NCI-H1417 treated with DMSO at 0.1 percent for 48 hours (cell line): ENCODE results near the gene ATXN7L1.

ENCODE experiments used
- DNase-seq: peaks from one replicate; lab custom pipeline; 2025; lab: John Stamatoyannopoulos, UW

The ATXN7L1 gene

DNA sequence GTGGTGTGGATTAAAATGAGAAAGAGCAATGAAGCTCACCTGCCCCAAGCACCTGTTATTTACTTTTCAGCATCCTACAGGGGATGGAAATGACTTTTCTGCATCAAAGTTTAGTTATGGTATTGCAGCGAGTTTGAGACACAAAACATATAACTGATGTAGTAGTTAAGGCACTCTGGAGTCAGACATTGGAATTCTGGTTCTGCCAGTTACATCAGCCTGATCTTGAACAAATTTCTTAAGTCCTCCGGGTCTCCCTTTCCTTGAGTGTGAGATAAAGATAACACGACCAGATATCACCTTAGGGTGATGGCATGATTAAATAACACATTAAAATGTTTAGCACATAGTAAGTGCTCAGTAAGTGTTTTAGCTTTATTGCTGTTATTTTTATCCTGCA, 97.4 kb downstream of the ATXN7L1 start:
- DNase-seq, result no peak

- DNase-seq, result no peak
Observed at GRCh38 chr7:105776986-105777910, 99.2 kb downstream of the ATXN7L1 start.

DNA sequence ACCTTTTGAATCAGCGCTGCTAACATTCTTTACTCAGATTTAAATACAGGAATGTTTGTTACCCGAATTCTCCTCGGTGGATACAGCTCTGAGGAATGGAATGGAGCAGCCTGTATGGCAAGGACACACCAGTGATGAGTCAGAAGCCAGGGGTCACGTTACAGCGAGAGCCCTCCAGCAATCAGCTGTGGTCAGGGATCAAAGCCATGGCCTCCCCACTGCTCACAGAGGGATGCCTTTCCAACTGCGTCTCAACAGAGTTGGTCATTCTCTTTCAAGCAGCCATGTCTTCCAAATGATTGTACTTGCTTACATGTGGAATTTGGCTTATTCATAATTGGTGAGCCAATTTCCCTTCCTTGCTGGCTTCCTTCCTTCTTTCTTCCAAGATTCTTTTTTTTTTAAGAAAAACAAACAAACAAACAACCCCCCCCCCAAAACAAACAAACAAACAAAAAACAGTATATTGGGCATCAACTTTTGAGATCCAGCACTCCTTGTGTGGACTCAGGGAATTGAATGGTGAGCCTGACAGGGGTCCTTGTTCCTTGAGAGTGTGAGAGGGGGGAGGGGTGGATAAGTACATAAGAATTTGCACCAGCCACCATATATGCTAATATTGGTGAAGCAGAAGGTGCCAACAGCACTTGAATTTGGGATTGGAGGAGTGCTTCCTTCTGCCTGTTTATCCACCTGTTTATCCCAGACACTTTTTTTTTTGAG, 100.2 kb downstream of the ATXN7L1 start:
- no peak for DNase-seq

- DNase-seq, result no peak
Observed at GRCh38 chr7:105775580-105775979, 100.8 kb downstream of the ATXN7L1 start.

- DNase-seq, result no peak
Observed at GRCh38 chr7:105773030-105773460, 103.4 kb downstream of the ATXN7L1 start.

DNA sequence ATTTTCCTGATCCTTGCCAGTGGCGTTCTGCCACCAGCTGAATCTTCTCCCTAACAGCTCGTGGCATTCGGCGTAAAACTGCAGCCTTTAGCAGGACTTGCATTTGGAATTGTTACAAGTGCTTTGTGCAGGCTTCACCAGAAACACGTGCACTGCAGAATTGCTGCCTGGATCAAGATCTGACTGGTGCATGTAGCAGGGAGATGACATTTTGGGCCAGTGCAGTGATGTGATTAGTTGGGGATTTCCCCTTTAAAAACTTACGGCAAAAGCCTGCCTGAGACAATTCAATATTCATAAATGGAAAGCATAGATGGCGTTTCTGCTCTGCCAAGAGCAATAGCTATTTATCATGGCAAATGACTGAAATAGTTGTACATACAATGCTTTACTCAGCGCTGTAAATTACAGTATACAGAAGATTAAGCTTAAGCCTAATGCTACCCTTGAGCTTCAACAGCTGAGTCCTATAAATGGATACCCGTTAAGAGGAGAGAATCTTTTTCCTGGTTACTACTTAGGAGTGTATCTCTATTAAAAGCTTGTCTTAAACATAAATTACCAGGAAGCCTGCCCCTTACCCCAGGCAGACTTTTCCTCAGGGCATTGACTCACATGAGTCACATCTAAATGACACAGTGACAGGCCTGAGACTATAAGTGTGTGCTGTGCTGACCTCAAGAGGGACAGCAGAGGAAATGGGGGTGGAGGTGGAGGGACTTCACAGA, 106.3 kb downstream of the ATXN7L1 start:
- DNase-seq, result no peak

DNA sequence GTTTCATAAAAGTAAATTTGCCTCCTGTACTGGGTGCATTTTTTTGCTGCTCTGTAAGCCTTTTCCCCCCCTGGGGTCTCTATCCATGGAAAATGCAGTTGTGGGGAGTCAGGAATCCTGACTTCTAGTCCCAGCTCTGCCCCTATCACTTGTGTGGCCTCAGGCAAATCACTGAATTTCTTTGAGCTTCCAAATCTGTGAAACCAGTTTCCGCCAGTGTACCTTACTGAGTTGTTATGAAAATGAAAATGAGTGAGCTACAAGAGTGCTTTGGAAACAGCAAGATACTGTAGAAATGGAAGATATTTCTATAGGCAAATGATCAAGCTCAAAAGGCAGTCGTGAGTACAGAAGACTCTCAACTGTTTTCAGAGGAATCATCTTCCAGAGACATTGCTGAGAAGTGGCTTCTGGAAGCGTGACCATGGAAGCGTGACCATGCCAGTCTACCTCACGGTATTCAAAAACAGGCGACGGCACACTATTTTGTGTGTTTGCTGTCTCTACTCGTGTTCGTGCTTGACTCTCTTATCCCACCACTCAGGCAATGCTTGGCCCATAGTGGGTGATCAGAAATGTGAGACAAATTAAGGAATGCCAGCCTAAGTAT, 107.4 kb downstream of the ATXN7L1 start:
- DNase-seq, result no peak

DNA sequence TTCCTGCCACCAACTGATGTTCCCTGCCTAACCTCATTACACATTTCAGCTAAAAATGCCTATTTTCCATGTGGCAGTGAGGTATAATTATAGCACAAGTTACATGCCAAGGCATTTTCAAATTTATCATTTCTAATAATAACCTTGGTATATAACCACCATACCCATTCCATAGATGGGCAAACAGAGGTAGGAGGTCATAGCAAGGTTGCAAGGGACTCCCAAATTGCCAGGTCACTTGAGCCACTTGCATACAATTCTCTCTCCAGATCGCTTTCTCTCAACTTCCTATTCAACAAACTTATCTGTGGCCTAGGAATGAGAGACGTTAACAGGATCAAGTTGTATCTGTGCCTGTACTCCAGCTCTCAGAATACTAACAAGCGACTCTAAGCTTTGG, 108.3 kb downstream of the ATXN7L1 start:
- no peak for DNase-seq

DNA sequence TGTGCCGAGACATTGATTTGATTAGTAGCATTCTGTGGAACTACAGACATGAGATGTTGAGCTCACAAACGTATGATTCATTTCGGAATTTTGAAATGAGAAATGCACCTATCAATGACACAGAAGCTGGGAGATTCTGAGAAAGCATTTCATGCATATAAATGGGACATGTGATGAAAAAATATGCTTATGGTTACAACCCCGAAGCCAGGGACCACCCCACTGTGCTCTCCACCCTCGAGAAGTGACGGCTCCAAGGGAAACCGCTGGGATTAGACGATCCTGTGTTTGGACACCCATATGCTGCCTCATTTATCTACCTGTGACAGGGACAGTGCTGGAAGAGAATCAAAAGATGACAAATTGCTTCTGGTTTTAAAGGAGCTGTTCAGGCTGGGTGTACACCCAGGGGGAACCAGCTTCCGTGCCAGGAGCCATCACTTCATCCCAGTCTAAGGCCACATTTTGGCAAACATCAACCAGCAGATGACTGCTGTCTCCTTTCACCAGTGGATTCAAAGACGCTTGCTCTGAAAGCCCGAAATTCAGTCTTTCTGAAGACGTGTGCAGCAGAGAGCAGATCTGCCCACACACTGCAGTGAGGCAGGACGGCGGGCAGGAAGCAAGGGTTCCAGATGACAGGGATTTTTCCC, 109.9 kb downstream of the ATXN7L1 start:
- DNase-seq, result no peak

GRCh38 chr7:105765846-105766245, 110.6 kb downstream of the ATXN7L1 start:
- DNase-seq, result no peak

DNA sequence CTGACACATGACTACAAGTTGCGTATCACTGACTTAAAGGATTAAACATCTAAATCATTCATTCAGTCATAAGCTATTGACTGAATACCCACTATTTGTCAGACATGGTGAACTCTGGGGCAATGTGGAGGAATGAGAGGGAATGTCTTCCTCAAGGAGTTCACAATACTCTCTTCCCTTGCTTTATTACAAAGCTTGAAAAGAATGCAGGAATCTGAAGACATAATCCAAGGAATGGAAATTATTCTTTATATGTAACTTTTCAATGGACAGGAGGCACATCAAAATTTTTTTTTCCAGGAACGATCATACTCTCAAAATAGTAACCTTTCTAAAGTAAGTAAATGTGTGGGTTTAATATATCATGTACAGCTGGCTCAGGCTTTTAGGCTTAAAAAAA, 111.9 kb downstream of the ATXN7L1 start:
- DNase-seq, result no peak

- DNase-seq, result no peak
Observed at GRCh38 chr7:105760551-105761447, 115.6 kb downstream of the ATXN7L1 start.

GRCh38 chr7:105759670-105760550, 116.5 kb downstream of the ATXN7L1 start:
- no peak for DNase-seq

DNA sequence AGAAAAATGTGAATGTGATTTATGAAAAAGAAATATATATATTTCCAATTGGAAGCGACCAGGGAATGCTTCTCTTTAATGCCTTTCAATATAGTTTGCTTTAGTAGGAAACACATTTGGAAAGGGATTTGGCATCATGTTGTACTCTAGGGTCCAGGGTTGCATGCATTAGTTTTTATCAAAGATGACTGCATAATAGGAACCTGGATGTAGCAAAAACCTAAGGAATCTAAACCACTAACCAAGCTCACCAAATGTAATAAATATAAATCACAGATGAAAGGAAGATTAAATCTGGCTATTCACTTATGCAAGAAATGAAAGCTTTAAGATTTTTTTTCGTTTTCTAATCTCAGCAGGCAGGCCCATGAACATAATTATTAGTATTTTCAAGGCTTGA, 120.0 kb downstream of the ATXN7L1 start:
- no peak for DNase-seq

GRCh38 chr7:105752671-105753275, 123.6 kb downstream of the ATXN7L1 start:
- DNase-seq, result no peak

GRCh38 chr7:105751054-105751453, 125.3 kb downstream of the ATXN7L1 start:
- no peak for DNase-seq

DNA sequence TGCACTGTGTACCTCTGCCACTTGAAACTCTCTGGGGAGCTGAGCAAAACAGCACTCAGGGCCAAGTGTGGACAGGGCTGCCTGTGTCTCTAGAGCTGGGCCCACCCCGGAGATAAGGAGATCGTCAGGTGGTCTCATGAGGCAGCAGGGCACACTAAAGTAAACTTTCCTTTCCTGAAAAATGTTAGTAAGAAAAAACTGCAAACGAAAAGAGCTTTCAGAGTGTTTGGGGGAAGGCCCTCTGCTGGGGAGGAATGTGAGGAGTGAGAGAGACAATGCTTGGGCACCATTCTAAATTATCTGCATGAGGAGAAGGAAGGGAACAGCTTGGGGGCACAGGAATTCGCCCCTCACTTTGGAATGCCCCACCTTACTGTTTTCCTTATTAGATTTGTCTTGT, 127.7 kb downstream of the ATXN7L1 start:
- no peak for DNase-seq

GRCh38 chr7:105745681-105746330, 130.6 kb downstream of the ATXN7L1 start:
- DNase-seq, result no peak

GRCh38 chr7:105744258-105744657, 132.1 kb downstream of the ATXN7L1 start:
- no peak for DNase-seq
